GM19328 (cell line): ENCODE results near the gene ASXL2.

ENCODE experiments used
- ATAC-seq: cut with Tn5 transposase; IDR thresholded peaks from one replicate; pipeline ENCODE4 v1.9.1; 2021; ENCODE audit warnings: mild to moderate bottlenecking, moderate library complexity; ENCODE audit not compliant: unreplicated experiment

Gene ASXL2

DNA sequence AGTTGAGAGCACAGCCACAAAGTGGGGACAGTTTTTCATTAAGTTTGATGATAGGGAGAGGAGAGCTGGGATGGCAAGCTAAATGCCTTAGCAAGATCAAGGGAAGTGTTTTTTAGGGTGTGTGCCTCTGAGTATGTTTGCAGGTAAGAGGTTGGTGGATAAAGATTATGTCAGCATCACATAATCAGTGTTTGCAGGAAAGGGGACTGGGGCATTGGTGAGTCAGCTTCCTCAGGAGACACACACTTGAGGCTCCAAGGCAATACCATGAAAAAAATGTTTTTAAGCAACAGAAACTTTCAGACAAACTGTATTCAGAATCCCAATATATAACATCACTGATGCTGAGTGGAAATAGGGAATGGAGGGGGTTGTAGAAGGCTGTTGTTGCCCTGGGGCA, 179.5 kb downstream of the ASXL2 start:
- ATAC-seq, result no peak

DNA sequence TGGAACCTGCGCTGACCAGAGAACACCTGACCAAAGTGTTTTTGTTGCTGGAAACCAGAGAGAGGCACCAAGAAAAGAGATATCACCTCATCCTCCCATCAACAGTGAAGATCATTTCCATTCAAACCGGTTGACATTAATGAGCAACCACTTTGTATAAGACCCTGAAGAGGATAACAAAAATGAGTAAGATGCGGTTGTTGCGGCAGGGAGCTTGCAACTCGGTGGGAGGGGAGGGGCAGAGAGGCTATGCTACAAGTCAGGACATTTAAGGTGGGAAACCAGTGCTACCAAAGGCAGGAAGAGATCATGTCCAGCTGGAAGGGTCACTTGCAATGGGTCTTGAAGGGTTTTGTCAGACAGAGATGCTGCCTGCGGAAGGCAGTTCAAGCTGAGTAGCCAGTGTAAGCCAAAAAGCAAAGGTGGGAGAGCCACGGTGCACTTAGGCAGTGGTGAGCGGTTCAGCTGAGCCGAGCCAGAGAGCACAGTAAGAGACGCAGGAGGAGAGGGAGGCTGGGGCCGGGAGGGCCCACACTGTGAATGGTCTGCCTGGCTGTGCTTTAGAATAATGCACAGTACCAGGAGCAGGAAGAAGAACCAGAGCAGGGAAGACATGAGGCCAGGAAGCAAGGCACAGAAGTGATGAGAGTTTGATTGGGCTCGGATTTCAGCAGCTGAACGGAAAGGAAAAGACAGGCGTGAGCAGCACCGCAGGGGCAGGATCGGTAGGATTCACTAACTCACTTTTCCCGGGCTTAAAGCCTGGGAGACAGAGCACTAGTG, 180.5 kb downstream of the ASXL2 start:
- ATAC-seq, result no peak

DNA sequence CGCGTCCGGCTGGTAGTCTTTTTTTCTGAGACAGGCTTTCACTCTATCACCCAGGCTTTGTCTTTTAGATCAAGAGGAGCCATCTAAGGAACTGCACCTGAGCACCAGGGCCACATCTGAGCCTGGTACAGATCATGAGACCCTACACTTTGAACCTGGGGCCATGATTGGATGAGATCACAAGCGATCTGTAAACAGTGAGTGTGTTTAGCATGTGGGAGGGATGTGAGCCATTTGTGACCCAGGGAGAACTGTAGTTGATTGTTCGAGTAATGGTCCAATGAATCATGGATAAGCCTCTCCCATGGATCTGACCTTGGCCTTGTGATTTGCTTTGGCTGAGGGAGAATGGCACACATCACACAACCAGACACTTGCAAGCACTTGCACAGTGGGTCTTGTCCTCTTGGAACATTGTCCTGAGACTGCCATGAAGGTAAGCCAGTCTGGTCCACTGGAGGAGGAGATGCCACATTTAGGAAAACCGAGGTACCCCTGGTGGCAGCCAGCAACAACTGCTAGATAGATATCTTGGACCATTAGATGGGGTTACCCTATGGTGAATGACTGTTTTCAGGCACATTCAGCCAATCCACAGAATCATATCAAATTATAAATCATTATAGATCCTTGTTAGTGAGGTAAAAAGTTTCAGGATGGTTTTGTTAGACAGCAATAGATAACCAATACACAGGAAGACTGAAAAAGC, 185.4 kb downstream of the ASXL2 start:
- no peak for ATAC-seq

DNA sequence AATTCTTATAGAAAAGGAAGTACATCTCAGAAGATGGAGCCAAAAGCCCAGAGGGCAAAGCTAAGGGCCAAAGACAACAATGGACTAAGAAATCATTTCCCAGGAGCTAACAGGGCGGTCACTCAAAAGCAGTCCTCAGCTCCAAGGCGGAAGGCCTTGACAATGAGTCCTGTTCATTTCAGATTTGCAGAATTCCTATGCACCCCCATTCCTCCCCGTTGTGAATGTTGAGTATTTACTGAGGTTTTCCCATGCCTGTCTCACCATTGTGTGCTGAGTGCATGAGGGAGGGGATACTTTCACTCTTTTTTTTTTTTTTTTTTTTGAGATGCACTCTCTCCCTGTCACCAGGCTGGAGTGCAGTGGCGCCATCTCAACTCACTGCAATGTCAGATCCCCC, 186.1 kb downstream of the ASXL2 start:
- ATAC-seq, result no peak

DNA sequence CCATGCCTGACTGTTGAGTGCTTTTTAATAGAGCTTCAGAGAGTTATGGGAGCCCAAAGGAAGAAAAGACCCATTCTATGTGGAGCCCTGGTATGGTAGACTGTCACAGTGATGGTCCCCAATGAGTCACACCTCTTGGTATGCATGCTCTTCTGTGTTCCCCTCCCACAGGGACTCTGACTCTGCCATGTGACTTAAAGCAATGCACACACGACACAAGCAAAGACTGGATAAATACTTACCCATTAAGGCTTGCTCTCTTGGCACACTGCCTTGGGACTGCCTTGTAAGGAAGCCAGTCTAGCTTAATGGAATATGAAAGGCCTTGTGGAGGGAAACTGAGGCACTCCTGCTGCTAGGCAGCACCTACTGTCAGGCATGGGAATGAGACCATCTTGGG, 188.2 kb downstream of the ASXL2 start:
- ATAC-seq, result no peak

DNA sequence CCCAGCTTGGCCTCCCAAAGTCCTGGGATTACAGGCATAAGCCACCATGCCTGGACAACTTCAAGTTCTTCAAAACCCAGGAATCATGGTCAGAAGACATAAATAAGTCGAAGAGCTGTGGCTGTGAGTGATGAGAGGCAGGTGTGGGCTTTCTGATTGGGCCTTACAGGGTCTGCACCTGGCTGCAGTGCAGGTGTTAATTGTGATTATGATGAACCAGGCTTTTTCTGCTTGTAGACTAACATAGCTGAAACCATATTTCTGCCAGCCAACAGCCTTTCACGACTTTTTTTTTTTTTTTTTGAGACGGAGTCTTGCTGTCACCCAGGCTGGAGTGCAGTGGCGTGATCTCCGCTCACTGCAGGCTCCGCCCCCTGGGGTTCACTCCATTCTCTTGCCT, 190.1 kb downstream of the ASXL2 start:
- ATAC-seq, result no peak

DNA sequence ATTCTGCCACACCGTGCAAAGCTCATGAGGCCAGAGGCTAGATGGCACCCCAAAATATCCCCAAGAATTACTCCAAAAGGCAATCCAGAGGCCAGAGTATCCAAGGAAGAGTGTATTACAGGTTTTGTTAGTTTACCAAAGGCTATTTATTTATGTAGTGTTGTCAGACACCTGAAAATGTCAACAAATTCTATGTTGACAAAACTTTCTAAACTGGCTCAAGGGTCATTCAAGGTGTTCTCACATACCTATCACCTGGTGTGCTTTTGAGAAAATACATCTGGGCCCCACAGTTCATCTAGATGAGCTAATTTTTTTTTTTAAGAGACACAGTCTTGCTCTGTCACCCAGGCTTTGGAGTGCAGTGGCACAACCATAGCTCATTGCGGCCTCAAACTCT, 192.5 kb downstream of the ASXL2 start:
- no peak for ATAC-seq

DNA sequence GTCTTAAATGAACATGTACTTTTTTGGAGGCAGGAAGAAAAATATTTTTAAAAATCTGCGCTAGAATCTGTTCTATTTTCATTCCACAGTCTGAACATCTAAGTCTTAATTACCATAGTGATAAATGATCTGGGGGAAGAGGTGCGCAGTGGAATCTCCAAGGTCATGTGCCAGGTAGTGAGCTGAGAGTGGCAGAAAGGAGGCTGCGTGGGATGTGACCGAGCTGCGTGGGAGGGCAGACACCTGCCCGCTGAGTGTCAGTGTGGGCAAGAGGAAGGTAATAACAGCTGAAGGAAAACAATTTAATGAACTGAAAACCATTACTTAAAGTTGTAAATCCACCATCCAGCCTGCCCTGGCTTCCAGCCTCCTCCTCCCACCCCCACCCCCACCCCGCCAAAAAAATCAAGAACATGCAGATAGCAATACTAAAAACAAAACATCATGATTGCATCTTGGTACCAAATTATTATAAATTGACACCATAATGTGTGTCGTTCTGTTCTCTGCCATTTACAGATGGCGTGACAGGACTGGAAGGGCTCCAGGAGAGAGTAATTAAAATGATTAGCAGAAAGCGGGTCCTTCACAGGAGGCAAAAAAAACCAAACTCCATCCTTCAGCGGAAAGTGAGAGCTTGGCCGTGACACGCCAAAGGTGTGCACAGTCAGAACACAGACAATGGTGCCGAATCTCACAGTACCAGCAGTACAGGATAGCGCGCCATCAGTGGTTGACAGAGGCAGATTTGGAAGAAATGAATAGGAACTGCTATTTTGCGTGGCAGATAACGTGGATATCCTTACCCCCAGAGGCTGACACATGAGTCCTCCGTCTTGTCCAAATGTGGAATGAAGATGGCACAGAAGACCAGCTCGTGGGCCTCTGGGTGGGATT, 193.5 kb downstream of the ASXL2 start:
- ATAC-seq, result no peak
